Left ventricle myocardium inferior (tissue), 1 donor: ENCODE results near the gene USP27X. TPM values are rescaled to one million over a fixed set of nuclear protein-coding genes. Genes with fewer than 3 reads are reported as not detected.
A peak's percentile ranks its signal among the peaks of the same experiment; 100 is the strongest.

Experiments used
- DNase-seq: peaks from one replicate; pipeline ENCODE4 v3.0.0-alpha.2; 2020
- H3K27ac ChIP-seq: fragments of 200-600 bp; replicated peaks from 2 replicates; pipeline ENCODE4 v1.8.0; 2021
- H3K27me3 ChIP-seq: fragments of 200-600 bp; 2 replicates; pipeline ENCODE4 v1.8.0; 2021; ENCODE audit warnings: low read depth
- H3K36me3 ChIP-seq: fragments of 200-600 bp; 2 replicates; pipeline ENCODE4 v1.8.0; 2021
- H3K4me1 ChIP-seq: fragments of 200-600 bp; 2 replicates; pipeline ENCODE4 v1.8.0; 2021
- H3K4me3 ChIP-seq: fragments of 200-600 bp; 2 replicates; pipeline ENCODE4 v1.8.0; 2021; ENCODE audit warnings: mild to moderate bottlenecking, moderate library complexity
- H3K9me3 ChIP-seq: fragments of 200-600 bp; replicated peaks from 2 replicates; pipeline ENCODE4 v1.8.0; 2021
- intact Hi-C: fragments of 100-400 bp; cut with micrococcal nuclease; formaldehyde crosslinking; loops from one replicate; pipeline ENCODE4 v1.11.0; 2022
- total RNA-seq: library from RNA; stranded (reverse); fragmentation: NEBNext Ultra II Directional; extraction: Animal tissue kit (Norgen Biotek cat#: 25700); gene quantifications from one replicate; pipeline ENCODE4 v1.2.1, GENCODE V29; 2021
- TF ChIP-seq, protein P1 (sequence below): fragments of 200-600 bp; IDR thresholded peaks from 2 replicates; pipeline ENCODE4 v1.8.0; 2021; ENCODE audit warnings: antibody characterized with exemption, mild to moderate bottlenecking, borderline replicate concordance
- donor health status: DM: no; HTN: yes; CAD: no; lungs with severe emphysema.

Gene USP27X
- total RNA-seq, 1 donor from 2014 or later = 1.8 TPM

GRCh38 chrX:49884290-49884862 lies 5.1 kb downstream of the USP27X start:
- Histone ChIP-seq H3K27me3 (no peaks in the 10 kb centered on the region), H3K9me3 (no peaks in the 10 kb centered on the region), H3K4me1 (peaks cover 8% of the 10 kb centered on the region), H3K27ac (no peak overlapping the region), H3K36me3 (no peaks in the 10 kb centered on the region), H3K4me3 (no peak overlapping the region)
- TF ChIP-seq, protein P1, sequence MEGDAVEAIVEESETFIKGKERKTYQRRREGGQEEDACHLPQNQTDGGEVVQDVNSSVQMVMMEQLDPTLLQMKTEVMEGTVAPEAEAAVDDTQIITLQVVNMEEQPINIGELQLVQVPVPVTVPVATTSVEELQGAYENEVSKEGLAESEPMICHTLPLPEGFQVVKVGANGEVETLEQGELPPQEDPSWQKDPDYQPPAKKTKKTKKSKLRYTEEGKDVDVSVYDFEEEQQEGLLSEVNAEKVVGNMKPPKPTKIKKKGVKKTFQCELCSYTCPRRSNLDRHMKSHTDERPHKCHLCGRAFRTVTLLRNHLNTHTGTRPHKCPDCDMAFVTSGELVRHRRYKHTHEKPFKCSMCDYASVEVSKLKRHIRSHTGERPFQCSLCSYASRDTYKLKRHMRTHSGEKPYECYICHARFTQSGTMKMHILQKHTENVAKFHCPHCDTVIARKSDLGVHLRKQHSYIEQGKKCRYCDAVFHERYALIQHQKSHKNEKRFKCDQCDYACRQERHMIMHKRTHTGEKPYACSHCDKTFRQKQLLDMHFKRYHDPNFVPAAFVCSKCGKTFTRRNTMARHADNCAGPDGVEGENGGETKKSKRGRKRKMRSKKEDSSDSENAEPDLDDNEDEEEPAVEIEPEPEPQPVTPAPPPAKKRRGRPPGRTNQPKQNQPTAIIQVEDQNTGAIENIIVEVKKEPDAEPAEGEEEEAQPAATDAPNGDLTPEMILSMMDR = peak; percentile 70
- peak; percentile 56 for DNase-seq
- intact Hi-C loops = no loop called here

DNA sequence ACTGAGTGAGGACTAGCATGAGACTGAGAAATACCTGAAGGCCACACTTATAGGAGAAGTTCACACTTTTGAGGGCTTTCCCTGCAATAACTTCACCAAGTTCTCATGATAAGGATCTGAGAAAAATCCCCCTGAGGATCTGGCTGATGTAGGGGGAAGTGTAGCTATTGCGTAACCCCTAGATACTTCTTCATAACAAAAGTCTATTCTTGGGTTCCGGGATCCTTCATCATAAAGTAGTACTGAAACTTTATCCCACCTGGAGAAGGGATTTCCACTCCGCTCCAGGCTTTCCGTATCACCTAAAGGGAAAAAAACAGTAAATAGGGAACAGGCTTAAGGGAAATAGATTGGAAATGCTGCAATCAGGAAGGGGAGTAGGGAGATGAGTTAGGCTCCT lies 13.3 kb downstream of the USP27X start:
- H3K4me1 ChIP-seq = no peaks in the 10 kb centered on the region
- H3K27ac ChIP-seq = no peak overlapping the region
- H3K4me3 ChIP-seq = no peak overlapping the region
- no peak for DNase-seq
- H3K36me3 ChIP-seq = no peaks in the 10 kb centered on the region
- intact Hi-C loops = no loop called here
- H3K27me3 ChIP-seq = no peaks in the 10 kb centered on the region
- no peaks in the 10 kb centered on the region for H3K9me3 ChIP-seq
- TF ChIP-seq, protein P1 = no peak

DNA sequence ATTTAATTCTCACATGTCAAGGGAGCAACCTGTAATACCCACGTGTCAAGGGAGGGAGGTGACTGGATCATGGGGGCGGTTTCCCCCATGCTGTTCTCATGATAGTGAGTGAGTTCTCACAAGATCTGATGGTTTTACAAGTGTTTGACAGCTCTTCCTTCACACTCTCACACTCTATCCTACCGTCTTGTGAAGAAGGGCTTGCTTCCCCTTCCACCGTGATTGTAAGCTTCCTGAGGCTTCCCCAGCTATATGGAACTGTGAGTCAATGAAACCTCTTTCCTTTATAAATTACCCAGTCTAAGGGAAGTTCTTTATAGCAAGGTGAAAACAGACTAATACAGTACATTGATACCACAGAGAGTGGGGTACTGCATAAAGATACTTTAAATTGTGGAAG lies 17.7 kb downstream of the USP27X start:
- H3K36me3 ChIP-seq = no peaks in the 10 kb centered on the region
- no peak overlapping the region for H3K4me3 ChIP-seq
- TF ChIP-seq, protein P1 = no peak
- no peaks in the 10 kb centered on the region for H3K9me3 ChIP-seq
- intact Hi-C loops = no loop called here
- no peaks in the 10 kb centered on the region for H3K27me3 ChIP-seq
- no peak overlapping the region for H3K27ac ChIP-seq
- DNase-seq = no peak
- no peaks in the 10 kb centered on the region for H3K4me1 ChIP-seq

DNA sequence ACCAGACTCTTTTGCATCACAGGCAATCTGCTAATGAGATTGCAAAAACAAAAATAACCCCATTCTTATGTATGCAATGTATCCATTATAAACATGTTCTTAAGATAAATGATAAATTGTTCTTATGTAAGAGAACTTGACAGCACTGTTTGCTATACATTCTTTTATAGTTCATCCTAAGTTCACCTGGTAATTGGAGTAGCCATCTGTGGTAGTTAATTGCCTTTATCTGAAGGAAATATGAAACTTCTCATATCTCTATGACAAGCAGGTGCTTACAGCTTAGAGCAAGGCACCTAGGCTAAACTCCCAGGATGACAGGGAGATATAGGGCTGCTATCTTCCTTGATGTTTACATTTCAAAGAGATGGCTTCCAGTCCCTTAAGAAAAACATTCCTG lies 21.8 kb downstream of the USP27X start:
- H3K36me3 ChIP-seq = no peaks in the 10 kb centered on the region
- no peaks in the 10 kb centered on the region for H3K27me3 ChIP-seq
- no peak overlapping the region for H3K4me3 ChIP-seq
- TF ChIP-seq, protein P1 = no peak
- H3K27ac ChIP-seq = no peak overlapping the region
- intact Hi-C loops = no loop called here
- no peaks in the 10 kb centered on the region for H3K4me1 ChIP-seq
- H3K9me3 ChIP-seq = no peaks in the 10 kb centered on the region
- DNase-seq = no peak

GRCh38 chrX:49910344-49910743 lies 31.1 kb downstream of the USP27X start:
- Histone ChIP-seq H3K36me3 (no peaks in the 10 kb centered on the region), H3K27me3 (no peaks in the 10 kb centered on the region), H3K4me3 (no peak overlapping the region), H3K9me3 (no peaks in the 10 kb centered on the region), H3K4me1 (no peaks in the 10 kb centered on the region), H3K27ac (no peak overlapping the region)
- intact Hi-C loops = no loop called here
- TF ChIP-seq, protein P1 = no peak
- DNase-seq = no peak
